Measurements from ENCODE around the gene NFIB. TPM values are rescaled to one million over a fixed set of nuclear protein-coding genes. Genes with fewer than 3 reads are reported as not detected.

Gene NFIB
- total and polyA plus RNA-seq, 2 experiments from 2014 or later = 5.7 to 13.9 TPM

GRCh38 chr9:14054096-14054495, 259.8 kb downstream of the NFIB start:
- no peaks in the 10 kb centered on the region for H3K36me3 ChIP-seq
- DNase-seq (ENCODE audit: low read depth in 1 of 2, low spot score in 1 of 2) = no peak
- no peak overlapping the region for H3K4me3 ChIP-seq
- no peaks in the 10 kb centered on the region for H3K9me3 ChIP-seq (ENCODE audit: low read depth)
- no peak for TF ChIP-seq CTCF (IDR thresholded peaks at IDR 0.05; ENCODE audit: low read depth, low read length)
- H3K4me1 ChIP-seq (ENCODE audit: low read depth) = peaks cover 8% of the 10 kb centered on the region
- no peak overlapping the region for H3K27ac ChIP-seq
- peaks cover 2% of the 10 kb centered on the region for H3K27me3 ChIP-seq

- no peaks in the 10 kb centered on the region for H3K27me3 ChIP-seq
- no peak for TF ChIP-seq CTCF (IDR thresholded peaks at IDR 0.05; ENCODE audit: low read depth, low read length)
- H3K4me3 ChIP-seq = no peak overlapping the region
- H3K27ac ChIP-seq = no peak overlapping the region
- no peaks in the 10 kb centered on the region for H3K9me3 ChIP-seq (ENCODE audit: low read depth)
- DNase-seq (ENCODE audit: low read depth in 1 of 2, low spot score in 1 of 2) = no peak
- H3K4me1 ChIP-seq (ENCODE audit: low read depth) = peaks cover 5% of the 10 kb centered on the region
- no peaks in the 10 kb centered on the region for H3K36me3 ChIP-seq
These were observed 261.6 kb downstream of the NFIB start for GRCh38 chr9:14052359-14052758.

GRCh38 chr9:14051419-14051818, 262.5 kb downstream of the NFIB start:
- no peak overlapping the region for H3K27ac ChIP-seq
- no peaks in the 10 kb centered on the region for H3K9me3 ChIP-seq (ENCODE audit: low read depth)
- H3K4me1 ChIP-seq (ENCODE audit: low read depth) = no peaks in the 10 kb centered on the region
- no peak for TF ChIP-seq CTCF (IDR thresholded peaks at IDR 0.05; ENCODE audit: low read depth, low read length)
- H3K4me3 ChIP-seq = no peak overlapping the region
- H3K27me3 ChIP-seq = no peaks in the 10 kb centered on the region
- H3K36me3 ChIP-seq = no peaks in the 10 kb centered on the region
- peak in 1 of 2 donors; percentile 28 for DNase-seq (ENCODE audit: low read depth in 1 of 2, low spot score in 1 of 2)

GRCh38 chr9:14043483-14043882, 270.5 kb downstream of the NFIB start:
- Histone ChIP-seq H3K27me3 (no peaks in the 10 kb centered on the region), H3K4me3 (no peak overlapping the region), H3K27ac (no peak overlapping the region), H3K4me1 (ENCODE audit: low read depth) (no peaks in the 10 kb centered on the region), H3K9me3 (ENCODE audit: low read depth) (no peaks in the 10 kb centered on the region), H3K36me3 (no peaks in the 10 kb centered on the region)
- peak in 1 of 2 donors; percentile 32 for DNase-seq (ENCODE audit: low read depth in 1 of 2, low spot score in 1 of 2)
- no peak for TF ChIP-seq CTCF (IDR thresholded peaks at IDR 0.05; ENCODE audit: low read depth, low read length)

GRCh38 chr9:14037331-14037730, 276.6 kb downstream of the NFIB start:
- Histone ChIP-seq H3K27me3 (no peaks in the 10 kb centered on the region), H3K9me3 (ENCODE audit: low read depth) (no peaks in the 10 kb centered on the region), H3K36me3 (no peaks in the 10 kb centered on the region), H3K27ac (no peak overlapping the region), H3K4me1 (ENCODE audit: low read depth) (no peaks in the 10 kb centered on the region), H3K4me3 (no peak overlapping the region)
- DNase-seq (ENCODE audit: low read depth in 1 of 2, low spot score in 1 of 2) = no peak
- TF ChIP-seq CTCF (IDR thresholded peaks at IDR 0.05; ENCODE audit: low read depth, low read length) = no peak

- H3K27me3 ChIP-seq = no peaks in the 10 kb centered on the region
- H3K36me3 ChIP-seq = no peaks in the 10 kb centered on the region
- no peak for TF ChIP-seq CTCF (IDR thresholded peaks at IDR 0.05; ENCODE audit: low read depth, low read length)
- no peaks in the 10 kb centered on the region for H3K9me3 ChIP-seq (ENCODE audit: low read depth)
- no peak overlapping the region for H3K4me3 ChIP-seq
- H3K4me1 ChIP-seq (ENCODE audit: low read depth) = peaks cover 19% of the 10 kb centered on the region
- DNase-seq (ENCODE audit: low read depth in 1 of 2, low spot score in 1 of 2) = no peak
- no peak overlapping the region for H3K27ac ChIP-seq
These were observed 280.9 kb downstream of the NFIB start for GRCh38 chr9:14033067-14033466.

Data from cardiac muscle cell (in vitro differentiated cells and primary cell).